Caco-2 (cell line): Measurements from ENCODE around the gene CHST12. TPM values are rescaled to one million over a fixed set of nuclear protein-coding genes. Genes with fewer than 3 reads are reported as not detected.

ENCODE experiments used
- BruUV-seq: library from RNA; stranded (reverse); fragments of 400-500 nt; replicated peaks from 2 replicates; lab custom pipeline; 2021; lab: Mats Ljungman, UMichigan
- CTCF ChIA-PET: fragments of 300-600 bp; sonication (Branson Sonifier 250); formaldehyde crosslinking; loops from one replicate; lab custom pipeline; 2022; ENCODE audit warnings: antibody characterized with exemption; lab: Charles Lee
- POLR2A ChIA-PET: fragments of 300-600 bp; sonication (Branson Sonifier 250); formaldehyde crosslinking; loops from one replicate; lab custom pipeline; 2022; ENCODE audit warnings: antibody characterized with exemption; lab: Charles Lee
- DNase-seq, 2 experiments: peaks; one replicate each; pipeline versions ENCODE4 v3.0.0 to v3.0.0-alpha.2; 2020 to 2022
- H3K27me3 ChIP-seq: replicated peaks from 2 replicates; pipeline ENCODE4 v1.6.0; 2011; ENCODE audit warnings: low read length; ENCODE audit not compliant: control insufficient read depth, insufficient read depth
- H3K36me3 ChIP-seq: 2 replicates; pipeline ENCODE4 v1.5.1; 2011; ENCODE audit warnings: low read length; ENCODE audit not compliant: control insufficient read depth, insufficient read depth
- H3K4me1 ChIP-seq: fragments of 250-450 bp; sonication (Bioruptor Pico); 2 replicates; pipeline ENCODE4 v1.5.1; 2020; ENCODE audit warnings: mild to moderate bottlenecking
- H3K4me3 ChIP-seq: 2 replicates; pipeline ENCODE4 v1.5.1; 2011; ENCODE audit warnings: low read depth, mild to moderate bottlenecking, control low read depth, low read length
- H3K9me3 ChIP-seq: fragments of 250-450 bp; sonication (Bioruptor Pico); 2 replicates; pipeline ENCODE4 v1.5.1; 2020; ENCODE audit warnings: mild to moderate bottlenecking, moderate library complexity
- H3K27ac Mint-ChIP-seq: one replicate; pipeline ENCODE4 v1.8.0; 2022; ENCODE audit warnings: mixed read lengths; ENCODE audit not compliant: unreplicated experiment
- H3K27me3 Mint-ChIP-seq: one replicate; pipeline ENCODE4 v1.8.0; 2022; ENCODE audit warnings: mixed read lengths; ENCODE audit not compliant: insufficient read depth, unreplicated experiment
- H3K36me3 Mint-ChIP-seq: one replicate; pipeline ENCODE4 v1.8.0; 2022; ENCODE audit warnings: mild to moderate bottlenecking, mixed read lengths; ENCODE audit not compliant: insufficient read depth, unreplicated experiment
- H3K4me1 Mint-ChIP-seq: one replicate; pipeline ENCODE4 v1.8.0; 2022; ENCODE audit warnings: low read depth, mixed read lengths; ENCODE audit not compliant: unreplicated experiment
- H3K4me3 Mint-ChIP-seq: one replicate; pipeline ENCODE4 v1.8.0; 2022; ENCODE audit warnings: mild to moderate bottlenecking, moderate library complexity, mixed read lengths; ENCODE audit not compliant: unreplicated experiment
- H3K9me3 Mint-ChIP-seq: one replicate; pipeline ENCODE4 v1.8.0; 2022; ENCODE audit warnings: mixed read lengths; ENCODE audit not compliant: unreplicated experiment
- intact Hi-C: fragments of 100-400 bp; cut with micrococcal nuclease; formaldehyde crosslinking; loops from one replicate; pipeline ENCODE4 v1.10.0; 2022; ENCODE audit not compliant: unreplicated experiment
- total RNA-seq: library from RNA; stranded (reverse); gene quantifications from 2 replicates; pipeline ENCODE4 v1.2.3, GENCODE V29; 2022
- TF ChIP-seq, protein P1 (sequence below), 2 experiments: fragments of 200-600 bp in 1 of 2; IDR thresholded peaks; 1 replicate in 1 of 2; 2 replicates in 1 of 2; pipeline versions ENCODE4 v1.5.1 to v1.8.0; 2011 to 2022; ENCODE audit warnings: antibody characterized with exemption in 1 of 2, control low read depth in 1 of 2, inconsistent platforms in 1 of 2, low read depth in 1 of 2, low read length in 1 of 2, mild to moderate bottlenecking in 1 of 2, moderate library complexity in 1 of 2; ENCODE audit not compliant: insufficient read depth in 1 of 2, severe bottlenecking in 1 of 2, unreplicated experiment in 1 of 2

The CHST12 gene
- total RNA-seq, 1 experiment from 2014 or later = 28.0 TPM

DNA sequence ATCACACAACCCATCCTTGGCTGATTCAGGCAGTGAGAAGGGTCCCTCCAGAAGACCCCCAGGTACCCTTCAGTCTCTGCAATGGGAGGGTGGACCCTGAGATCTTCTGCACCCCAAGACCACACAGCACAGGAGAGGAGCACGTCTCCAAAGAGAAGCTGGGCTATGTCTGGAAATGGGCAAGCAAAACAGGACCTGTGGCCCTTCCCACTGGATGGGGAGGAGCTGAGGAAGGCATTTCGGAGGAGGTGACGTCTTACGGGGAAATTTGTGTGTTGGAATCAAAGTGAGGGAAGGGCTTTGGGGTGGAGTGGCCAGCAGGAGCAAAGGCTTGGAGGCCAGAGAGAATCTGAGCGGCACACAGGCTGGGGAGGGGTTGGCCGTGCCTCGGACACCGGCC is 56.3 kb downstream of the CHST12 start:
- Mint-ChIP-seq H3K27ac (no peak overlapping the region), H3K9me3 (no peaks in the 10 kb centered on the region), H3K4me3 (no peak overlapping the region), H3K36me3 (no peaks in the 10 kb centered on the region), H3K4me1 (no peaks in the 10 kb centered on the region), H3K27me3 (peaks cover 2% of the 10 kb centered on the region)
- DNase-seq = no peak
- Histone ChIP-seq H3K36me3 (no peaks in the 10 kb centered on the region), H3K4me3 (no peak overlapping the region), H3K9me3 (no peaks in the 10 kb centered on the region), H3K27me3 (no peaks in the 10 kb centered on the region), H3K4me1 (no peaks in the 10 kb centered on the region)
- no TSS peak for BruUV-seq
- ChIA-PET POLR2A (interaction anchor here (0.6 kb wide), 1 partner anchor 95 kb away, joined by 3 read pairs; no protein-coding TSS in a partner anchor), CTCF (interaction anchor here (1.0 kb wide), 1 partner anchor 9 kb away, joined by 3 read pairs; no protein-coding TSS in a partner anchor)
- intact Hi-C loops = no loop called here
- TF ChIP-seq, protein P1, sequence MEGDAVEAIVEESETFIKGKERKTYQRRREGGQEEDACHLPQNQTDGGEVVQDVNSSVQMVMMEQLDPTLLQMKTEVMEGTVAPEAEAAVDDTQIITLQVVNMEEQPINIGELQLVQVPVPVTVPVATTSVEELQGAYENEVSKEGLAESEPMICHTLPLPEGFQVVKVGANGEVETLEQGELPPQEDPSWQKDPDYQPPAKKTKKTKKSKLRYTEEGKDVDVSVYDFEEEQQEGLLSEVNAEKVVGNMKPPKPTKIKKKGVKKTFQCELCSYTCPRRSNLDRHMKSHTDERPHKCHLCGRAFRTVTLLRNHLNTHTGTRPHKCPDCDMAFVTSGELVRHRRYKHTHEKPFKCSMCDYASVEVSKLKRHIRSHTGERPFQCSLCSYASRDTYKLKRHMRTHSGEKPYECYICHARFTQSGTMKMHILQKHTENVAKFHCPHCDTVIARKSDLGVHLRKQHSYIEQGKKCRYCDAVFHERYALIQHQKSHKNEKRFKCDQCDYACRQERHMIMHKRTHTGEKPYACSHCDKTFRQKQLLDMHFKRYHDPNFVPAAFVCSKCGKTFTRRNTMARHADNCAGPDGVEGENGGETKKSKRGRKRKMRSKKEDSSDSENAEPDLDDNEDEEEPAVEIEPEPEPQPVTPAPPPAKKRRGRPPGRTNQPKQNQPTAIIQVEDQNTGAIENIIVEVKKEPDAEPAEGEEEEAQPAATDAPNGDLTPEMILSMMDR (IDR thresholded peaks at IDR 0.05; ENCODE audit: insufficient read depth in 1 of 2, low read depth in 1 of 2, low read length in 1 of 2, severe bottlenecking in 1 of 2, unreplicated experiment in 1 of 2) = no peak

DNA sequence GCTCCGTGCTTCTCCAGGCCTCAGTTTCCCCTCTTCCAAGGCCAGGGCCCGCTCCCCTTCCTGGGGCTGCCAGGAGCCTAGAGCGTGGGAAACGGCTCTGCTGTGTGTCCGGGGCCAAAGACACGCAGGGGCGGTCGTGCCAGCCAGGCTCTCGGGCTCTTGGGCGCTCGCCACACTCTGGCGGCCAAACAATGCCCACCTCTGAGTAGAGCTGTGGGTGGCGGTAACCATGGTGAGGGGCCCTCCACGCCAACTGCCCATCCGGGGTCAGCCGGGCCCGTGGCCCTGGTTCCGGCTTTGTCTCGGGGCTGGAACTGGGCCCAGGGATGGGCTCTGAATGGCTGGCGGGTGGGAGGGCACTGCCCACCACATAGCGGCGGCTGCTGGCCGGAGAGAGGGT is 56.8 kb downstream of the CHST12 start:
- Mint-ChIP-seq H3K27ac (no peak overlapping the region), H3K36me3 (no peaks in the 10 kb centered on the region), H3K9me3 (no peaks in the 10 kb centered on the region), H3K4me3 (no peak overlapping the region), H3K27me3 (peaks cover 2% of the 10 kb centered on the region), H3K4me1 (no peaks in the 10 kb centered on the region)
- BruUV-seq = no TSS peak
- ChIA-PET CTCF (interaction anchor here (1.0 kb wide), 1 partner anchor 10 kb away, joined by 3 read pairs; no protein-coding TSS in a partner anchor), POLR2A (no interaction called here)
- no peak for DNase-seq
- Histone ChIP-seq H3K9me3 (no peaks in the 10 kb centered on the region), H3K27me3 (no peaks in the 10 kb centered on the region), H3K4me1 (no peaks in the 10 kb centered on the region), H3K4me3 (no peak overlapping the region), H3K36me3 (no peaks in the 10 kb centered on the region)
- TF ChIP-seq, protein P1 (IDR thresholded peaks at IDR 0.05; ENCODE audit: insufficient read depth in 1 of 2, low read depth in 1 of 2, low read length in 1 of 2, severe bottlenecking in 1 of 2, unreplicated experiment in 1 of 2) = no peak
- intact Hi-C loops = no loop called here

GRCh38 chr7:2460641-2461040 is 57.2 kb downstream of the CHST12 start:
- intact Hi-C loops = no loop called here
- Mint-ChIP-seq H3K27me3 (peaks cover 2% of the 10 kb centered on the region), H3K36me3 (no peaks in the 10 kb centered on the region), H3K9me3 (no peaks in the 10 kb centered on the region), H3K4me3 (no peak overlapping the region), H3K4me1 (no peaks in the 10 kb centered on the region), H3K27ac (no peak overlapping the region)
- DNase-seq = no peak
- Histone ChIP-seq H3K4me3 (no peak overlapping the region), H3K36me3 (no peaks in the 10 kb centered on the region), H3K9me3 (no peaks in the 10 kb centered on the region), H3K4me1 (no peaks in the 10 kb centered on the region), H3K27me3 (no peaks in the 10 kb centered on the region)
- BruUV-seq = no TSS peak
- POLR2A ChIA-PET = no interaction called here
- CTCF ChIA-PET = interaction anchor here (1.0 kb wide), 1 partner anchor 10 kb away, joined by 3 read pairs; no protein-coding TSS in a partner anchor
- TF ChIP-seq, protein P1 (IDR thresholded peaks at IDR 0.05; ENCODE audit: insufficient read depth in 1 of 2, low read depth in 1 of 2, low read length in 1 of 2, severe bottlenecking in 1 of 2, unreplicated experiment in 1 of 2) = no peak
